Measurements from ENCODE around the gene VWA8. TPM values are rescaled to one million over a fixed set of nuclear protein-coding genes. Genes with fewer than 3 reads are reported as not detected.

Gene VWA8
- polyA plus RNA-seq, 1 donor from 2014 or later, result 3.7 TPM

Other genes starting within 250 kb of the VWA8 start
- gene DGKH, start 87.5 kb upstream of the VWA8 start, polyA plus RNA-seq, result 0.03 TPM

All from IgD-negative memory B cell (primary cell).